OCI-LY1 (cell line): ENCODE data around the gene KCNN4.

Experiments
- H2AFZ ChIP-seq: fragments of 200-600 bp; sonication (generic), shearing (Covaris generic); 2 replicates; pipeline ENCODE4 v1.6.0; 2014; ENCODE audit warnings: antibody characterized with exemption, mild to moderate bottlenecking, low read length
- H3F3A ChIP-seq: fragments of 200-600 bp; sonication (generic), shearing (Covaris generic); 2 replicates; pipeline ENCODE4 v1.6.0; 2014; ENCODE audit warnings: mild to moderate bottlenecking, antibody characterized with exemption, low read length, moderate library complexity; ENCODE audit not compliant: insufficient read depth
- H3K27ac ChIP-seq: fragments of 200-600 bp; sonication (generic); 2 replicates; pipeline ENCODE4 v1.5.1; 2014; ENCODE audit warnings: low read length, mixed run types, mild to moderate bottlenecking, low read depth; ENCODE audit not compliant: poor library complexity, severe bottlenecking
- H3K27me3 ChIP-seq: fragments of 200-600 bp; sonication (generic); 2 replicates; pipeline ENCODE4 v1.6.0; 2014; ENCODE audit warnings: antibody characterized with exemption, mild to moderate bottlenecking, low read length, moderate library complexity; ENCODE audit not compliant: insufficient read depth
- H3K36me3 ChIP-seq: fragments of 200-600 bp; sonication (generic); 2 replicates; pipeline ENCODE4 v1.6.1; 2014; ENCODE audit warnings: mild to moderate bottlenecking, antibody characterized with exemption, low read length, moderate library complexity, mixed read lengths; ENCODE audit not compliant: insufficient read depth
- H3K4me1 ChIP-seq: fragments of 200-600 bp; sonication (generic); 2 replicates; pipeline ENCODE4 v1.5.1; 2014; ENCODE audit warnings: mild to moderate bottlenecking, low read length, moderate library complexity; ENCODE audit not compliant: insufficient read depth, severe bottlenecking
- H3K4me2 ChIP-seq: fragments of 200-600 bp; sonication (generic), shearing (Covaris generic); 2 replicates; pipeline ENCODE4 v1.6.1; 2014; ENCODE audit warnings: low read length
- H3K4me3 ChIP-seq: fragments of 200-600 bp; sonication (generic); 2 replicates; pipeline ENCODE4 v1.5.1; 2014; ENCODE audit warnings: low read length, low read depth, mild to moderate bottlenecking, mixed read lengths; ENCODE audit not compliant: poor library complexity, severe bottlenecking
- H3K79me2 ChIP-seq: fragments of 200-600 bp; shearing (Covaris generic); 2 replicates; pipeline ENCODE4 v1.6.1; 2016; ENCODE audit warnings: mixed run types, low read length, mixed read lengths; ENCODE audit not compliant: insufficient read depth
- H3K9ac ChIP-seq: fragments of 200-600 bp; sonication (generic), shearing (Covaris generic); 2 replicates; pipeline ENCODE4 v1.6.1; 2014; ENCODE audit warnings: mild to moderate bottlenecking, low read length, mixed read lengths
- H3K9me2 ChIP-seq: fragments of 200-600 bp; sonication (generic), shearing (Covaris generic); 2 replicates; pipeline ENCODE4 v1.6.1; 2014; ENCODE audit warnings: low read depth, mild to moderate bottlenecking, low read length, mixed read lengths
- H3K9me3 ChIP-seq: fragments of 200-600 bp; shearing (Covaris generic); 2 replicates; pipeline ENCODE4 v1.6.1; 2014; ENCODE audit warnings: low read length, mixed read lengths
- H4K20me1 ChIP-seq: fragments of 200-600 bp; sonication (generic), shearing (Covaris generic); 2 replicates; pipeline ENCODE4 v1.6.0; 2016; ENCODE audit warnings: mild to moderate bottlenecking, low read length; ENCODE audit not compliant: insufficient read depth
- CTCF ChIP-seq: fragments of 200-600 bp; sonication (generic), shearing (Covaris generic); IDR thresholded peaks from 2 replicates; pipeline ENCODE4 v1.5.1; 2017; ENCODE audit warnings: mild to moderate bottlenecking, antibody characterized with exemption, low read length, moderate library complexity, mixed read lengths
- EZH2 ChIP-seq: fragments of 200-600 bp; sonication (generic), shearing (Covaris generic); IDR thresholded peaks from 2 replicates; pipeline ENCODE4 v1.8.0; 2017; ENCODE audit warnings: borderline replicate concordance, mixed run types, mild to moderate bottlenecking, antibody characterized with exemption, low read length, moderate library complexity, mixed read lengths

The KCNN4 gene

GRCh38 chr19:43729919-43730318, 50.9 kb downstream of the KCNN4 start:
- Histone ChIP-seq H3F3A (no peaks in the 10 kb centered on the region), H3K79me2 (no peaks in the 10 kb centered on the region), H2AFZ (no peak overlapping the region), H3K9me2 (no peaks in the 10 kb centered on the region), H3K4me2 (no peak overlapping the region), H3K9me3 (no peaks in the 10 kb centered on the region), H3K4me1 (no peaks in the 10 kb centered on the region), H3K27ac (no peak overlapping the region), H4K20me1 (no peaks in the 10 kb centered on the region), H3K36me3 (peaks cover 67% of the 10 kb centered on the region), H3K27me3 (no peaks in the 10 kb centered on the region), H3K4me3 (no peak overlapping the region), H3K9ac (no peak overlapping the region)
- TF ChIP-seq CTCF (no peak), EZH2 (no peak)

- no peak overlapping the region for H3K4me2 ChIP-seq
- H3K36me3 ChIP-seq: peaks cover 43% of the 10 kb centered on the region
- no peaks in the 10 kb centered on the region for H3K9me3 ChIP-seq
- no peak overlapping the region for H2AFZ ChIP-seq
- no peaks in the 10 kb centered on the region for H3F3A ChIP-seq
- no peaks in the 10 kb centered on the region for H3K4me1 ChIP-seq
- H3K4me3 ChIP-seq: no peak overlapping the region
- H3K27ac ChIP-seq: no peak overlapping the region
- no peaks in the 10 kb centered on the region for H3K79me2 ChIP-seq
- H3K9ac ChIP-seq: no peak overlapping the region
- no peaks in the 10 kb centered on the region for H3K27me3 ChIP-seq
- no peaks in the 10 kb centered on the region for H3K9me2 ChIP-seq
- TF ChIP-seq CTCF: no peak
- no peak for TF ChIP-seq EZH2
- no peaks in the 10 kb centered on the region for H4K20me1 ChIP-seq
These were observed 53.2 kb downstream of the KCNN4 start for GRCh38 chr19:43727593-43727853.

GRCh38 chr19:43726736-43727592, 53.8 kb downstream of the KCNN4 start:
- no peak overlapping the region for H3K9ac ChIP-seq
- no peaks in the 10 kb centered on the region for H3K27me3 ChIP-seq
- H2AFZ ChIP-seq: no peak overlapping the region
- no peak overlapping the region for H3K4me3 ChIP-seq
- TF ChIP-seq EZH2 (no peak), CTCF (no peak)
- no peaks in the 10 kb centered on the region for H3K9me3 ChIP-seq
- H3K79me2 ChIP-seq: no peaks in the 10 kb centered on the region
- H3K9me2 ChIP-seq: no peaks in the 10 kb centered on the region
- H3K27ac ChIP-seq: no peak overlapping the region
- no peaks in the 10 kb centered on the region for H3F3A ChIP-seq
- peaks cover 38% of the 10 kb centered on the region for H3K36me3 ChIP-seq
- H4K20me1 ChIP-seq: no peaks in the 10 kb centered on the region
- H3K4me1 ChIP-seq: no peaks in the 10 kb centered on the region
- no peak overlapping the region for H3K4me2 ChIP-seq
